Neural crest cell (in vitro differentiated cells): ENCODE results near the gene RPL32. TPM values are rescaled to one million over a fixed set of nuclear protein-coding genes. Genes with fewer than 3 reads are reported as not detected.

ENCODE experiments used
- DNase-seq: peaks from one replicate; pipeline ENCODE4 v3.0.0; 2021; ENCODE audit warnings: low read depth, mixed read lengths, low spot score
- H3K27ac Mint-ChIP-seq: one replicate; pipeline ENCODE4 v1.8.0; 2021; ENCODE audit warnings: mild to moderate bottlenecking, mixed read lengths; ENCODE audit not compliant: unreplicated experiment
- H3K27me3 Mint-ChIP-seq: 2 replicates; pipeline ENCODE4 v1.8.0; 2021; ENCODE audit warnings: low read depth, mild to moderate bottlenecking, mixed read lengths
- H3K36me3 Mint-ChIP-seq: 2 replicates; pipeline ENCODE4 v1.8.0; 2021; ENCODE audit warnings: low read depth, mild to moderate bottlenecking, mixed read lengths
- H3K4me1 Mint-ChIP-seq: 2 replicates; pipeline ENCODE4 v1.8.0; 2021; ENCODE audit warnings: mixed read lengths
- H3K4me3 Mint-ChIP-seq: one replicate; pipeline ENCODE4 v1.8.0; 2021; ENCODE audit warnings: mild to moderate bottlenecking, mixed read lengths
- H3K9me3 Mint-ChIP-seq: 2 replicates; pipeline ENCODE4 v1.8.0; 2021; ENCODE audit warnings: mixed read lengths
- CTCF ChIP-seq: fragments of 200-600 bp; sonication (generic); conservative IDR thresholded peaks from 2 replicates; pipeline ENCODE4 v1.5.0; 2021; ENCODE audit warnings: antibody characterized with exemption, mild to moderate bottlenecking
- total RNA-seq: library from RNA; stranded (reverse); gene quantifications from 2 replicates; pipeline ENCODE4 v1.2.1, GENCODE V29; 2021

RPL32 gene
- total RNA-seq, 1 donor from 2014 or later, result 1,918 TPM

DNA sequence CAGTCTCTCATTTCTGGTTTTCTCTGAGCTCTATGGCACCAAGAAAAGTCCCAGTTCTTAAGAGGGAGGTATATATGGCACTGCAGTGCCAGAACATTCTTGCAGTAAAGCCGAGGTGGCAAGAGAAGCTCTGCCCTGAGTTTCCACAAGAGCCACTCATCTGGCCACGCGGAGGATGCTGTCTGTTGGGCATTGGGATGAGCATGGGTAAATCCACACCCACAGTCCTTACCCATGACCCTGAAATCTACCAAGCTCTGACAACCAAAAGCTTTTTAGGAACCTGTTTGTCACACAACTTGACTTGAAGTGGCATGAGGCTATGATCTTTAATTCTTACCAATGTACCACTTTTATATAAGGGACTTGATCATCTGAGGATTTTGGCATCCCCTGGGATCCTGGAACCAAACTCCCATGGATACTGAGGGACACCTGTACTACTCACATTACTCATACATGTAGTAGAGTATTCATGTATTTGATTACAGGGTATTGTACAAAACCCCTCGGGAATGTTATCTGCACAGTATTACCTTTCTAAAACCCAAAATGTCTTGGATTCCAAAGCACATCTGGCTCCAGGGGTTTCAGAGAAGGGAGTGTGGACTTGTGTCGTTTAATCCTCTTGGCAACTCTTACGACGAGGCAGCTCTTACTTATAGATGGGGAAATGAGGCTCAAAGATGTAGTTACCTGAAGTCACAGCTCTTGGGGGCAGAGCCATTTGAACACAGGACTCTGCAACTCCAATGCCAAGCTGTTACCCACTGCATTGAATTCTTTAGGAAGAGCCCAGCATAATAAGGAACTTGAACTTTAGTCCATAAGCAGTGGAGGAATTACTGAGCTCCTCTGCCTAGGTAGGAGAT lies 8.8 kb downstream of the RPL32 start:
- Mint-ChIP-seq H3K27ac (no peak overlapping the region), H3K36me3 (peaks cover 26% of the 10 kb centered on the region), H3K9me3 (no peaks in the 10 kb centered on the region), H3K4me3 (peak overlapping the region; percentile 36), H3K27me3 (no peaks in the 10 kb centered on the region), H3K4me1 (peaks cover 23% of the 10 kb centered on the region)
- DNase-seq, result no peak
- TF ChIP-seq CTCF, result no peak

DNA sequence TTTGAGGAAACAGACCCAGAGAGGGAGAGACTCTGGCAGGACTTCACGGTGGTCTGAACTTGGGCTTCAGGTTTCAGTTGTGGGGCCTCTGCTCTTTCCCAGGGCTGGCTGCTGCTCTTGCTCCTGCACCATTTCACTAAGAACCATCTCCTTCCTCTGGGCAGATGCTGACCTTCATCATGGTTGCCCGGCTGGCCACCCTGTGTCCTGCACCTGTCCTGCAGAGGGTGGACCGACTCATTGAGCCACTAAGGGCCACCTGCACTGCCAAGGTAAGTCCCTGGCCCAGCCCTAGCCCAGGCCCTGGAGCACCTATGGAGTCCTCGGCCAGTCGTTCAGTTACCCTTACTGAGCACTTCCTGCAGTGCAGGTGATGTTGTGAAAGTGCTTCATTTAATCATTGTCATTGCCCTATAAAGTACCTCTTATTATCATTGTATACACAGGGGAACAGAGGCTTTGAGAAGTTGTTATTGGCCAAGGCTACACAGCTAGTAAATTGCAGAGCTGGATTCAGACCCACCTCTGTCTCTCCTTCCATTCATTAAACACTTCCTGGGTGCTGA lies 10.0 kb downstream of the RPL32 start:
- no peak for TF ChIP-seq CTCF
- no peaks in the 10 kb centered on the region for H3K9me3 Mint-ChIP-seq
- peaks cover 12% of the 10 kb centered on the region for H3K4me1 Mint-ChIP-seq
- peaks cover 22% of the 10 kb centered on the region for H3K36me3 Mint-ChIP-seq
- H3K4me3 Mint-ChIP-seq, result peak overlapping the region; percentile 15
- no peak for DNase-seq
- no peaks in the 10 kb centered on the region for H3K27me3 Mint-ChIP-seq
- no peak overlapping the region for H3K27ac Mint-ChIP-seq

DNA sequence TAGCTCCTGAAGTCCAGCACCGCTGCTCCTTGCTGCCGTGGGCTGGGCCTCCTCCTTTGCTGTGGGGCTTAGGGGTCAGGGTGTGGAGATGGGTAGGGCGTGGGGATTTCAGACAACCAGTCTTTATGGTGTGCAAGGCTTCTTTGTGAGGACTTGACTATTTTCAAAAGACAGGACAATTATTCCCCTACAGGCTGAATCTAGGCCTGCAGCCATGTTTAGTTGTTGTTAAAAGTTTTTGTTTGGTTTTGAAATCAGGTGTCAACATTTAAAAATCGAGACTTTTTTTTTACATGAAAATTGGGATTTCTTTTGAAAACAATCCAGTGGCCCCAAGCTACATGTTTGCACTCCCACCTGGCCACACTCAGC lies 10.6 kb downstream of the RPL32 start:
- no peaks in the 10 kb centered on the region for H3K9me3 Mint-ChIP-seq

GRCh38 chr3:12829886-12830784 lies 11.2 kb downstream of the RPL32 start:
- Mint-ChIP-seq H3K4me1 (peaks cover 12% of the 10 kb centered on the region), H3K27me3 (no peaks in the 10 kb centered on the region), H3K4me3 (peak overlapping the region; percentile 66), H3K9me3 (no peaks in the 10 kb centered on the region), H3K36me3 (peaks cover 16% of the 10 kb centered on the region), H3K27ac (no peak overlapping the region)
- no peak for TF ChIP-seq CTCF
- no peak for DNase-seq

More for the DNA sequence above, 10.6 kb downstream of the RPL32 start:
- no peak for DNase-seq
- H3K36me3 Mint-ChIP-seq, result peaks cover 19% of the 10 kb centered on the region
- H3K27ac Mint-ChIP-seq, result no peak overlapping the region
- TF ChIP-seq CTCF, result peak; percentile 54
- H3K4me1 Mint-ChIP-seq, result peaks cover 12% of the 10 kb centered on the region
- peak overlapping the region; percentile 66 for H3K4me3 Mint-ChIP-seq
- no peaks in the 10 kb centered on the region for H3K27me3 Mint-ChIP-seq

DNA sequence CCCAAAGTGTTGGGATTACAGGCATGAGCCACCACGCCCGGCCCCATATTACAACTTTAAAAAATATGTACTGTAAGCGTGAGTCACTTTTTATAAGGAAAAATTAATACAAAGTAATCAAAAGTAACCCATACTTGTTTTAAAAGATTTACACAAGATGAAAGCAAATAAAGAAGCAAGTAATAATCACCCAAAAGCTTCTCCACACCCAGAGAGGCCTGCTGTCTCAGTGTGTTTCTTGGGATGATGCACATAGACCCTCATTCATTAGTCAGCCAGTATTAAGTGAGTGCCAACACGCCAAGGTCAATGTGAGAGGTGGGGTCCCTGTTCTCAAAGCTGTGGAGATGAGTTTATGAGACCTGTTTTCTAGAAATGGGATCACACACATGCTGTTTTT lies 12.0 kb downstream of the RPL32 start:
- TF ChIP-seq CTCF, result no peak
- DNase-seq, result no peak
- Mint-ChIP-seq H3K36me3 (peaks cover 16% of the 10 kb centered on the region), H3K27ac (no peak overlapping the region), H3K27me3 (no peaks in the 10 kb centered on the region), H3K4me1 (peaks cover 12% of the 10 kb centered on the region), H3K4me3 (no peak overlapping the region), H3K9me3 (no peaks in the 10 kb centered on the region)
